Calu3 (cell line): ENCODE measurements around the gene EIF4B. TPM values are rescaled to one million over a fixed set of nuclear protein-coding genes. Genes with fewer than 3 reads are reported as not detected.
A peak's percentile ranks its signal among the peaks of the same experiment; 100 is the strongest.

Experiments used
- BruUV-seq: library from RNA; stranded (reverse); fragments of 400-500 nt; replicated peaks from 2 replicates; lab custom pipeline; 2021; lab: Mats Ljungman, UMichigan
- CTCF ChIA-PET: fragments of 300-600 bp; sonication (Branson Sonifier 250); formaldehyde crosslinking; loops from one replicate; lab custom pipeline; 2022; ENCODE audit warnings: antibody characterized with exemption; lab: Charles Lee
- DNase-seq: peaks from one replicate; pipeline ENCODE4 v3.0.0; 2022
- H3K27ac Mint-ChIP-seq: one replicate; pipeline ENCODE4 v1.8.0; 2022; ENCODE audit warnings: mixed read lengths; ENCODE audit not compliant: unreplicated experiment
- H3K27me3 Mint-ChIP-seq: one replicate; pipeline ENCODE4 v1.8.0; 2022; ENCODE audit warnings: mixed read lengths; ENCODE audit not compliant: unreplicated experiment
- H3K36me3 Mint-ChIP-seq: one replicate; pipeline ENCODE4 v1.8.0; 2022; ENCODE audit warnings: mild to moderate bottlenecking, moderate library complexity, mixed read lengths; ENCODE audit not compliant: insufficient read depth, unreplicated experiment
- H3K4me1 Mint-ChIP-seq: one replicate; pipeline ENCODE4 v1.8.0; 2022; ENCODE audit warnings: mild to moderate bottlenecking, low read depth, mixed read lengths; ENCODE audit not compliant: unreplicated experiment
- H3K4me3 Mint-ChIP-seq: one replicate; pipeline ENCODE4 v1.8.0; 2022; ENCODE audit warnings: mild to moderate bottlenecking, low read depth, moderate library complexity, mixed read lengths; ENCODE audit not compliant: unreplicated experiment
- H3K9me3 Mint-ChIP-seq: one replicate; pipeline ENCODE4 v1.8.0; 2022; ENCODE audit warnings: low read depth, mixed read lengths; ENCODE audit not compliant: unreplicated experiment
- intact Hi-C: fragments of 100-400 bp; cut with micrococcal nuclease; formaldehyde crosslinking; loops from one replicate; pipeline ENCODE4 v1.10.0; 2022; ENCODE audit not compliant: unreplicated experiment
- total RNA-seq: library from RNA; stranded (reverse); gene quantifications from 2 replicates; pipeline ENCODE4 v1.2.3, GENCODE V29; 2022
- TF ChIP-seq, protein P1 (sequence below): fragments of 200-600 bp; IDR thresholded peaks from one replicate; pipeline ENCODE4 v1.8.0; 2022; ENCODE audit warnings: antibody characterized with exemption; ENCODE audit not compliant: unreplicated experiment

The EIF4B gene
- total RNA-seq, 1 experiment from 2014 or later: 272 TPM

DNA sequence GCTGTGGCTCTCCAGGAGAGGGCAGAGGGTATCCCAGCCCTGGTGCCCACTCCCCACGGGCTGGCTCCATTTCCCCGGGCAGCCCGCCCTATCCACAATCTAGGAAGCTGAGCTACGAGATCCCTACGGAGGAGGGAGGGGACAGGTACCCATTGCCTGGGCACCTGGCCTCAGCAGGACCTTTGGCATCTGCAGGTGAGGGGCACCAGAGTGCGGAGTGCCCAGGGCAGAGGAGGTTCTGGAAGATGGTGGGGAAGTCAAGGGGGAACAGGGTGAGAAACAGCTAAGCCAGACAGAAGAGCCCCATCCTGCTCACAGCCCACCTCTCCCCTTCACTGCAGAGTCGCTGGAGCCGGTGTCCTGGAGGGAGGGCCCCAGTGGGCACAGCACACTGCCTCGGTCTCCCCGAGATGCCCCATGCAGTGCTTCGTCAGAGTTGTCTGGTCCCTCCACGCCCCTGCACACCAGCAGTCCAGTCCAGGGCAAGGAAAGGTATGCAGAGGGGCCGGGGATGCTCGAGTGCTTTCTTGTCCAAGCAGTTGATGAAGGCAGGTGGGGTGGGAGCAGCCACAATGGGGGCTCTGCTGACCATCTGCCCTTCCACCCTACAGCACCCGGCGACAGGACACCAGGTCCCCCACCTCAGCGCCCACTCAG, 53.9 kb downstream of the EIF4B start:
- CTCF ChIA-PET: interaction anchor here (0.6 kb wide), 1 partner anchor 59 kb away, joined by 3 read pairs; no protein-coding TSS in a partner anchor
- DNase-seq: no peak

GRCh38 chr12:53060721-53061276, 54.5 kb downstream of the EIF4B start:
- intact Hi-C loops: no loop called here
- TF ChIP-seq, protein P1, sequence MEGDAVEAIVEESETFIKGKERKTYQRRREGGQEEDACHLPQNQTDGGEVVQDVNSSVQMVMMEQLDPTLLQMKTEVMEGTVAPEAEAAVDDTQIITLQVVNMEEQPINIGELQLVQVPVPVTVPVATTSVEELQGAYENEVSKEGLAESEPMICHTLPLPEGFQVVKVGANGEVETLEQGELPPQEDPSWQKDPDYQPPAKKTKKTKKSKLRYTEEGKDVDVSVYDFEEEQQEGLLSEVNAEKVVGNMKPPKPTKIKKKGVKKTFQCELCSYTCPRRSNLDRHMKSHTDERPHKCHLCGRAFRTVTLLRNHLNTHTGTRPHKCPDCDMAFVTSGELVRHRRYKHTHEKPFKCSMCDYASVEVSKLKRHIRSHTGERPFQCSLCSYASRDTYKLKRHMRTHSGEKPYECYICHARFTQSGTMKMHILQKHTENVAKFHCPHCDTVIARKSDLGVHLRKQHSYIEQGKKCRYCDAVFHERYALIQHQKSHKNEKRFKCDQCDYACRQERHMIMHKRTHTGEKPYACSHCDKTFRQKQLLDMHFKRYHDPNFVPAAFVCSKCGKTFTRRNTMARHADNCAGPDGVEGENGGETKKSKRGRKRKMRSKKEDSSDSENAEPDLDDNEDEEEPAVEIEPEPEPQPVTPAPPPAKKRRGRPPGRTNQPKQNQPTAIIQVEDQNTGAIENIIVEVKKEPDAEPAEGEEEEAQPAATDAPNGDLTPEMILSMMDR: no peak
- H3K36me3 Mint-ChIP-seq: peaks cover 16% of the 10 kb centered on the region
- no peak overlapping the region for H3K4me3 Mint-ChIP-seq
- DNase-seq: no peak
- H3K27ac Mint-ChIP-seq: peak overlapping the region; percentile 61
- CTCF ChIA-PET: interaction anchor here (1.1 to 1.6 kb wide), 2 partner anchors 12 to 39 kb away, joined by 3 to 6 read pairs; no protein-coding TSS in a partner anchor
- peaks cover 16% of the 10 kb centered on the region for H3K4me1 Mint-ChIP-seq
- H3K9me3 Mint-ChIP-seq: no peaks in the 10 kb centered on the region
- H3K27me3 Mint-ChIP-seq: peaks cover 21% of the 10 kb centered on the region
- no TSS peak for BruUV-seq

More for the DNA sequence above, 53.9 kb downstream of the EIF4B start:
- Mint-ChIP-seq H3K4me3 (no peak overlapping the region), H3K27ac (no peak overlapping the region), H3K36me3 (peaks cover 20% of the 10 kb centered on the region), H3K4me1 (peaks cover 16% of the 10 kb centered on the region), H3K27me3 (peaks cover 21% of the 10 kb centered on the region), H3K9me3 (no peaks in the 10 kb centered on the region)
- TF ChIP-seq, protein P1: no peak
- BruUV-seq: no TSS peak
- intact Hi-C loops: no loop called here

GRCh38 chr12:53061404-53062010, 55.3 kb downstream of the EIF4B start:
- peak overlapping the region; percentile 61 for H3K27ac Mint-ChIP-seq
- H3K4me3 Mint-ChIP-seq: no peak overlapping the region
- TF ChIP-seq, protein P1: no peak
- CTCF ChIA-PET: interaction anchor here (0.6 to 1.6 kb wide), 7 partner anchors 13 to 1169 kb away, joined by 3 to 7 read pairs (median 4); no protein-coding TSS in a partner anchor
- no TSS peak for BruUV-seq
- peaks cover 22% of the 10 kb centered on the region for H3K4me1 Mint-ChIP-seq
- H3K36me3 Mint-ChIP-seq: peaks cover 23% of the 10 kb centered on the region
- peaks cover 21% of the 10 kb centered on the region for H3K27me3 Mint-ChIP-seq
- H3K9me3 Mint-ChIP-seq: no peaks in the 10 kb centered on the region
- intact Hi-C loops: no loop called here
- DNase-seq: peak; percentile 63

DNA sequence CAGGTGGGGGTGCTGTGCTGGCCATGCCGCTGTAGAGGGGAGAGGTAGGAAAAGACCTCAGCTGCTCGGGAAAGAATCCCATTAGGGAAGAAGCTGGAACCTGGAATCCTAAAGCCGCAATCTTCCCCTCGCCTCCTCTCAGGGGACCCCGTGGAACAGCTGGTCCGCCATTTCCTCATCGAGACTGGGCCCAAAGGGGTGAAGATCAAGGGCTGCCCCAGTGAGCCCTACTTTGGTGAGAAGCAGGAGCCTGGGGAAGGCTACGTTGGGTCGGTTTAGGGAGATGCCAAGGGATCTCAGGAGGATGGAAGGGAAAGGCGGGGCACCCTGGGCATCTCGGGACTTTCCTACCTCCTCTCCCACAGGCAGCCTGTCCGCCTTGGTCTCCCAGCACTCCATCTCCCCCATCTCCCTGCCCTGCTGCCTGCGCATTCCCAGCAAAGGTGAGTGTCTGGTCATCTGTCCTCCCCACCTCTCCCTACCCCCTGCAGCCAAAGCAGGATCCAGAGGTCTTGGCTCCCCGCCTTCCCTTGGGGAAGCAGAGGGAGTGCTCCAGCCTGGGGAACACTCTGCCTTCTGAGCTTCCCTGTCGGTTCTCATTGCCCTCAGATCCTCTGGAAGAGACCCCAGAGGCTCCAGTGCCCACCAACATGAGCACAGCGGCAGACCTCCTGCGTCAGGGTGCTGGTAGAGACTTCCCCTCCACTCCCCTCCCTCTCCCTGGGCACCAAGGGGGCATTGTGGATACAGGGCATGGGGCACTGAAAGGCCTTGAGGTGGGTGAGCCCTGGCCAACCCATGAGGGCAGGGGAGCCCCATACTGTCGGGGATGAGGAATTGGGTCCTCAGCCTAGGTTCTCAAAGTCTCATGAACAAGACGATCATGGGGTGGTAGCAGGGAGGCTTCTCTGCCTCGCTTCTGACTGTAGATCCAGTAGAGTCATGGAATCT, 56.0 kb downstream of the EIF4B start:
- H3K27ac Mint-ChIP-seq: peak overlapping the region; percentile 61
- H3K9me3 Mint-ChIP-seq: no peaks in the 10 kb centered on the region
- no peak overlapping the region for H3K4me3 Mint-ChIP-seq
- TF ChIP-seq, protein P1: no peak
- CTCF ChIA-PET: interaction anchor here (0.6 to 1.6 kb wide), 7 partner anchors 13 to 1170 kb away, joined by 3 to 7 read pairs (median 4); no protein-coding TSS in a partner anchor
- intact Hi-C loops: no loop called here
- DNase-seq: no peak
- H3K27me3 Mint-ChIP-seq: peaks cover 13% of the 10 kb centered on the region
- BruUV-seq: no TSS peak
- peaks cover 24% of the 10 kb centered on the region for H3K4me1 Mint-ChIP-seq
- peaks cover 23% of the 10 kb centered on the region for H3K36me3 Mint-ChIP-seq
